ENCODE data around the gene SCAPER.
"Not testable (repeated sequence)": the region's sequence is repeated elsewhere in the genome, so short reads cannot be mapped to it uniquely, and the experiment has no call there.

Gene SCAPER

GRCh38 chr15:76448755-76449154, 456.4 kb downstream of the SCAPER start:
- no peak overlapping the region for H3K9ac ChIP-seq (ENCODE audit: low read length)
- H3K4me1 ChIP-seq (ENCODE audit: control insufficient read depth, insufficient read depth, low read length): no peaks in the 10 kb centered on the region
- no peak overlapping the region for H3K4me3 ChIP-seq (ENCODE audit: low read length)
- H3K27me3 ChIP-seq (ENCODE audit: control insufficient read depth, insufficient read depth, low read length): no peaks in the 10 kb centered on the region
- H3K36me3 ChIP-seq (ENCODE audit: control insufficient read depth, insufficient read depth, low read length): no peaks in the 10 kb centered on the region
- no peaks in the 10 kb centered on the region for H3K9me3 ChIP-seq (ENCODE audit: control insufficient read depth, low read length)

DNA sequence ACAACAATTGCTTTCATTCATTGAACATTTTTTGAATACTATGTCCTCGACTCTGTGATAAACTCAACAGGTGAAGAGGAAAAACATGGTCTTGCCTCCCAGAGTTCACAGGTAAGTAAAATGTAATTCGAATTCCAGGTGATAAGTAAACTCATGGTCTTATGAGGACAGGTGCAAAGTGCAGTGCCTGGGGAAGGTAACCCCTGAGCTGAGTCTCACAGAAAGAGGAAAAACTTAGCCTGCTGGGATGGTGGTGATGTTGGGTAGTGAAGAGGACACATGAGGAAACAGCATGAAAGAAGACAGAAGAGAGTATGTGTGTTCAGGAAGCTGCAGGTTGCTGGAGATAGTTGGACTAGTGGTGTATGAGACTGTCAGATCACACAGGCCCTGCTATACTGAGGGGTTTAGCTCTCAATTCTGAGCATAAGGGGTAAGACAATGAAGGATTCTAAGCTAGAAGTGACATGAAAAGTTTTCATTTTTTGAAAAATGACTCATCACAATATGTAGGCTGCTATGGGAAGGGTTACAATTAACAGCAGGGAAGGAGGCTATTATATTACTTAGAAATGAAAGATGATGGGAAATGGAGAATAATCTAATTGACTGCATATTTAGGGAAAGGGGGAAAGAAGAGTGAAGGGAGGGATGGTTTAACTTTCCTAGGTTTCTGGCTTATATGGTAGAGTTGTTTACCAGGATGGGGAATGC, 457.3 kb downstream of the SCAPER start:
- Histone ChIP-seq H3K36me3 (ENCODE audit: control insufficient read depth, insufficient read depth, low read length) (no peaks in the 10 kb centered on the region), H3K27me3 (ENCODE audit: control insufficient read depth, insufficient read depth, low read length) (no peaks in the 10 kb centered on the region), H3K4me1 (ENCODE audit: control insufficient read depth, insufficient read depth, low read length) (no peaks in the 10 kb centered on the region), H3K9ac (ENCODE audit: low read length) (no peak overlapping the region), H3K4me3 (ENCODE audit: low read length) (no peak overlapping the region), H3K9me3 (ENCODE audit: control insufficient read depth, low read length) (no peaks in the 10 kb centered on the region)

DNA sequence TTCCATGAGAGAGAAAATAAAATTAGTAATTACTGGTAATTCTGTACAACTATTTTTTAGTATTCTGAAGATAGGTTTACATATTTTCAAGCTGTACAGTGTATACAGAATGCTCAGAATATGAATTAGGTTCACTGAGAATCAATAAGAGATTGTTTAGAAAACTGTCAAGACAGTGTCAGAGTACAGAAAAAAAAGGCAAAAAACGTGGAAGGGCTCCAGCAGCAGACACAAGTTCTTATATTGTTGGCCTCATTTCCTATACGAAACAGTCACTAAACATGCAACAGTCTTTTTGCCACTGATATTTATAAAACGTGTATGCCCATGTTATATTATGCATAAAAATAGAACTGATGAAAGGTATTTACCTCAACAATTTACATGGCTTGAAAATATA, 464.7 kb downstream of the SCAPER start:
- Histone ChIP-seq H3K4me1 (ENCODE audit: control insufficient read depth, insufficient read depth, low read length) (no peaks in the 10 kb centered on the region), H3K4me3 (ENCODE audit: low read length) (no peak overlapping the region), H3K36me3 (ENCODE audit: control insufficient read depth, insufficient read depth, low read length) (no peaks in the 10 kb centered on the region), H3K27me3 (ENCODE audit: control insufficient read depth, insufficient read depth, low read length) (no peaks in the 10 kb centered on the region), H3K9ac (ENCODE audit: low read length) (no peak overlapping the region), H3K9me3 (ENCODE audit: control insufficient read depth, low read length) (no peaks in the 10 kb centered on the region)

DNA sequence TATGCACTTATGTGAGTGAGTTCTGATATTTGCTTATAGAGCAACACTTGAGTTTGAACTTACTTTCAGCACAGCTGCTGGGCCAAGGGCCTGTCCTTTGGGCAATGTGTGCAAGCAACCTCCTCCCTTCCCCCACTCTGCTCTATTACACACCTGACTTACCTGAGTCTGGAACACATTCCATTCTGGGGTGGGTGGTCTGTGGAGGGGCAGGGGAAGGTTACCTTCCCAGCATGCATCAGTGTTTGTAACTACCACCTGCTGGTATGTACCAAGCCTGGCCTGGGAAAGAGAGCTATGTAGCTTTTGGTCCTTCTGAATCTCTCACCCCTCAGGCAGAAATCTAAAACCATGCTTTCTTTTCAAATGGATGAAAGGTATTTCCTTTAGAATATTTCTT, 465.6 kb downstream of the SCAPER start:
- Histone ChIP-seq H3K9ac (ENCODE audit: low read length) (no peak overlapping the region), H3K36me3 (ENCODE audit: control insufficient read depth, insufficient read depth, low read length) (no peaks in the 10 kb centered on the region), H3K4me1 (ENCODE audit: control insufficient read depth, insufficient read depth, low read length) (no peaks in the 10 kb centered on the region), H3K9me3 (ENCODE audit: control insufficient read depth, low read length) (no peaks in the 10 kb centered on the region), H3K27me3 (ENCODE audit: control insufficient read depth, insufficient read depth, low read length) (no peaks in the 10 kb centered on the region), H3K4me3 (ENCODE audit: low read length) (no peak overlapping the region)

DNA sequence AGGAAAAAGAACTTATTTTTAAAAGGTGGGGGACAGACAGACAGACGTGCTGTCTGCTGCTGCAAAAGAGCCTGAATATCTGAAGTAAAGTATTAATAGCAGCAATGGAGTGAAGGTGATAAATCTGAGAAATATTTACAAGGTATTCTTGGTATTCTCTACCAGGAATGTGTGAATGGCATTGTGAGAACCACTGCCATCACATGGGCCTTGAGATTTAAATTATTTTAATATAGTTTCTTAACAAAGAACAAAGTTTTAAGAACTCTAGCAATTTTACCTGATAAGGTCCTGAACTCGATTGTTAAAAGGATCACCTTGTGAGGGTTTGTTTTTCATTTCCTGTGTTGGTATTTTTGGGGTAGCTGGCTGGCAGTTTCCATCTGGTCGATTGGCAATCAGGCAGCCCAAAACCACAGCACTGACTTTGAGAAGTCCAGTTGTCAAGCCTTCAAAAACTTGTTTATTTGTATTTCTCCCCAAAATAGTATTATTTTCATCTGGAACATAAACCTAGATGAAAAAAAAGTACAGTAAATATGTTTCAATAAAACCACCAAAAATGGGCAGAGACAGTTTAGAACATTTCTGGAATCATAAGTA, 471.2 kb downstream of the SCAPER start:
- Histone ChIP-seq H3K36me3 (ENCODE audit: control insufficient read depth, insufficient read depth, low read length) (no peaks in the 10 kb centered on the region), H3K4me3 (ENCODE audit: low read length) (no peak overlapping the region), H3K27me3 (ENCODE audit: control insufficient read depth, insufficient read depth, low read length) (no peaks in the 10 kb centered on the region), H3K4me1 (ENCODE audit: control insufficient read depth, insufficient read depth, low read length) (no peaks in the 10 kb centered on the region), H3K9me3 (ENCODE audit: control insufficient read depth, low read length) (no peaks in the 10 kb centered on the region), H3K9ac (ENCODE audit: low read length) (no peak overlapping the region)

- not testable (repeated sequence) for H3K9ac ChIP-seq (ENCODE audit: low read length); H3K4me1 ChIP-seq (ENCODE audit: control insufficient read depth, insufficient read depth, low read length); H3K9me3 ChIP-seq (ENCODE audit: control insufficient read depth, low read length); H3K27me3 ChIP-seq (ENCODE audit: control insufficient read depth, insufficient read depth, low read length); H3K36me3 ChIP-seq (ENCODE audit: control insufficient read depth, insufficient read depth, low read length); H3K4me3 ChIP-seq (ENCODE audit: low read length)
Observed at GRCh38 chr15:76433036-76433435, 472.1 kb downstream of the SCAPER start.

DNA sequence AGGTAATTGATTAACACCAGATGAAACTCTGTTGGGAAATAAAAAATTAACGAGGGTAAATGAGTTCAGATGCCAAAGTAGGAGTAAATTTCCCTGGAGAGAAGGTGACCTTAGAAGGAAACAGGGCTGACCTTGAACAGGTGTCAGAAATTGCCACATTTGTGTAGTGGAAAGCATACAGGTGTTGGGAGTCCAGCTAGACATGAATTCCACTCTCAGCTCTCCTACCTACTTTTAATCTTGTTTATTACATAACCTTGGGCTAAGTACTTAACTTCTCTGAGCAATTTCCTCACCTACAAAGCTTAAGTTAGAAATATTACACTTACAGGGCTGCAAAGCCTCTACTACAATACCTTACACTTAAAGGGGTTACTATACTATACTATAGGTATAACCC, 472.5 kb downstream of the SCAPER start:
- no peaks in the 10 kb centered on the region for H3K27me3 ChIP-seq (ENCODE audit: control insufficient read depth, insufficient read depth, low read length)
- no peak overlapping the region for H3K9ac ChIP-seq (ENCODE audit: low read length)
- H3K9me3 ChIP-seq (ENCODE audit: control insufficient read depth, low read length): no peaks in the 10 kb centered on the region
- no peaks in the 10 kb centered on the region for H3K4me1 ChIP-seq (ENCODE audit: control insufficient read depth, insufficient read depth, low read length)
- H3K4me3 ChIP-seq (ENCODE audit: low read length): no peak overlapping the region
- H3K36me3 ChIP-seq (ENCODE audit: control insufficient read depth, insufficient read depth, low read length): no peaks in the 10 kb centered on the region

GRCh38 chr15:76431971-76432370, 473.2 kb downstream of the SCAPER start:
- Histone ChIP-seq H3K4me3 (ENCODE audit: low read length) (no peak overlapping the region), H3K9me3 (ENCODE audit: control insufficient read depth, low read length) (no peaks in the 10 kb centered on the region), H3K27me3 (ENCODE audit: control insufficient read depth, insufficient read depth, low read length) (no peaks in the 10 kb centered on the region), H3K9ac (ENCODE audit: low read length) (no peak overlapping the region), H3K4me1 (ENCODE audit: control insufficient read depth, insufficient read depth, low read length) (no peaks in the 10 kb centered on the region), H3K36me3 (ENCODE audit: control insufficient read depth, insufficient read depth, low read length) (no peaks in the 10 kb centered on the region)

DNA sequence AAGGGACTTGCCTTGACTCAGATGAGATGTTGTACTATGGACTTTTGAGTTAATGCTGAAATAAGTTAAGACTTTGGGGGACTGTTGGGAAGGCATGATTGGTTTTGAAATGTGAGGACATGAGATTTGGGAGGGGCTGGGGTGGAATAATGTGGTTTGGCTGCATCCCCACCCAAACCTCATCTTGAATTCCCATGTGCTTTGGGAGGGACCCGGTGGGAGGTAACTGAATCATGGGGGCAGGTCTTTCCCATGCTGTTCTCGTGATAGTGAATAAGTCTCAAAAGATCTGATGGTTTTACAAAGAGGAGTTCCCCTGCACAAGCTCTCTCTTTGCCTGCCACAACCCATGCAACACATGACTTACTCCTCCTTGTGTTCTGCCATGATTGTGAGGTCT, 474.4 kb downstream of the SCAPER start:
- H3K36me3 ChIP-seq (ENCODE audit: control insufficient read depth, insufficient read depth, low read length); H3K4me3 ChIP-seq (ENCODE audit: low read length); H3K27me3 ChIP-seq (ENCODE audit: control insufficient read depth, insufficient read depth, low read length); H3K4me1 ChIP-seq (ENCODE audit: control insufficient read depth, insufficient read depth, low read length); H3K9me3 ChIP-seq (ENCODE audit: control insufficient read depth, low read length); H3K9ac ChIP-seq (ENCODE audit: low read length): not testable (repeated sequence)

GRCh38 chr15:76429661-76430060, 475.5 kb downstream of the SCAPER start:
- H3K4me1 ChIP-seq (ENCODE audit: control insufficient read depth, insufficient read depth, low read length): no peaks in the 10 kb centered on the region
- H3K9me3 ChIP-seq (ENCODE audit: control insufficient read depth, low read length): no peaks in the 10 kb centered on the region
- no peak overlapping the region for H3K9ac ChIP-seq (ENCODE audit: low read length)
- H3K4me3 ChIP-seq (ENCODE audit: low read length): no peak overlapping the region
- H3K27me3 ChIP-seq (ENCODE audit: control insufficient read depth, insufficient read depth, low read length): no peaks in the 10 kb centered on the region
- no peaks in the 10 kb centered on the region for H3K36me3 ChIP-seq (ENCODE audit: control insufficient read depth, insufficient read depth, low read length)

GRCh38 chr15:76426941-76427340, 478.2 kb downstream of the SCAPER start:
- no peaks in the 10 kb centered on the region for H3K36me3 ChIP-seq (ENCODE audit: control insufficient read depth, insufficient read depth, low read length)
- H3K4me1 ChIP-seq (ENCODE audit: control insufficient read depth, insufficient read depth, low read length): no peaks in the 10 kb centered on the region
- no peak overlapping the region for H3K9ac ChIP-seq (ENCODE audit: low read length)
- H3K9me3 ChIP-seq (ENCODE audit: control insufficient read depth, low read length): no peaks in the 10 kb centered on the region
- H3K4me3 ChIP-seq (ENCODE audit: low read length): no peak overlapping the region
- H3K27me3 ChIP-seq (ENCODE audit: control insufficient read depth, insufficient read depth, low read length): no peaks in the 10 kb centered on the region

- H3K9me3 ChIP-seq (ENCODE audit: control insufficient read depth, low read length): no peaks in the 10 kb centered on the region
- no peaks in the 10 kb centered on the region for H3K4me1 ChIP-seq (ENCODE audit: control insufficient read depth, insufficient read depth, low read length)
- H3K27me3 ChIP-seq (ENCODE audit: control insufficient read depth, insufficient read depth, low read length): no peaks in the 10 kb centered on the region
- H3K36me3 ChIP-seq (ENCODE audit: control insufficient read depth, insufficient read depth, low read length): no peaks in the 10 kb centered on the region
- no peak overlapping the region for H3K4me3 ChIP-seq (ENCODE audit: low read length)
- no peak overlapping the region for H3K9ac ChIP-seq (ENCODE audit: low read length)
Observed at GRCh38 chr15:76418352-76419140, 486.6 kb downstream of the SCAPER start.

All from mucosa of stomach (tissue), 1 donor.